Endothelial cell of umbilical vein (primary cell): ENCODE data around the gene LRRC8A. TPM values are rescaled to one million over a fixed set of nuclear protein-coding genes. Genes with fewer than 3 reads are reported as not detected.

Experiments used
- BruUV-seq: library from RNA; stranded (reverse); fragments of 400-500 nt; replicated peaks from 2 replicates; lab custom pipeline; 2021; lab: Mats Ljungman, UMichigan
- CTCF ChIA-PET: fragments of 300-600, 350-600 bp; sonication (Branson Sonifier 250); formaldehyde crosslinking; loops from one replicate; lab custom pipeline; 2021; ENCODE audit warnings: antibody characterized with exemption, inconsistent platforms; lab: Charles Lee
- POLR2A ChIA-PET: fragments of 300-600, 350-600 bp; sonication (Branson Sonifier 250); formaldehyde crosslinking; loops from one replicate; lab custom pipeline; 2021; ENCODE audit warnings: antibody characterized with exemption, inconsistent platforms; lab: Charles Lee
- DNase-seq: peaks from one replicate; pipeline ENCODE4 v3.0.0-alpha.2; 2011; ENCODE audit warnings: low read depth, low spot score
- FAIRE-seq: peaks from 2 replicates; lab custom pipeline; 2011; peaks lifted over from hg19 to GRCh38; lab: Jason Lieb, UNC
- H2AFZ ChIP-seq: 2 replicates; pipeline ENCODE4 v1.6.0; 2012; ENCODE audit warnings: low read depth, low read length, control low read depth, inconsistent platforms
- H3K27ac ChIP-seq: 2 replicates; pipeline ENCODE4 v1.5.1; 2011; ENCODE audit warnings: low read depth, mild to moderate bottlenecking, control low read depth, low read length, moderate library complexity; ENCODE audit not compliant: insufficient read depth
- H3K27me3 ChIP-seq, 2 experiments: 2 replicates each; pipeline versions ENCODE4 v1.6.0 to v1.6.1; 2011; ENCODE audit warnings: low read length in 2 of 2, mixed read lengths in 1 of 2; ENCODE audit not compliant: control insufficient read depth in 2 of 2, insufficient read depth in 2 of 2
- H3K36me3 ChIP-seq, 2 experiments: 2 replicates in 1 of 2; 3 replicates in 1 of 2; pipeline ENCODE4 v1.5.1; 2011; ENCODE audit warnings: low read length in 2 of 2, mild to moderate bottlenecking in 1 of 2, moderate library complexity in 1 of 2; ENCODE audit not compliant: control insufficient read depth in 2 of 2, insufficient read depth in 2 of 2; ENCODE audit errors: extremely low read depth in 1 of 2
- H3K4me1 ChIP-seq: 3 replicates; pipeline ENCODE4 v1.5.1; 2011; ENCODE audit warnings: mild to moderate bottlenecking, low read length; ENCODE audit not compliant: control insufficient read depth, insufficient read depth; ENCODE audit errors: extremely low read depth
- H3K4me2 ChIP-seq: 2 replicates; pipeline ENCODE4 v1.6.1; 2011; ENCODE audit warnings: low read length, control low read depth, mixed read lengths; ENCODE audit not compliant: insufficient read depth
- H3K4me3 ChIP-seq, 3 experiments: fragments of 200-600 bp in 1 of 3; sonication (generic), shearing (Covaris generic) in 1 of 3; replicated peaks in 1 of 3; 2 replicates each; pipeline ENCODE4 v1.5.1; 2011 to 2016; ENCODE audit warnings: control low read depth in 3 of 3, low read length in 3 of 3, mild to moderate bottlenecking in 2 of 3, inconsistent platforms in 1 of 3, low read depth in 1 of 3, moderate library complexity in 1 of 3; ENCODE audit not compliant: insufficient read depth in 1 of 3
- H3K79me2 ChIP-seq: 2 replicates; pipeline ENCODE4 v1.6.0; 2012; ENCODE audit warnings: low read length, inconsistent platforms; ENCODE audit not compliant: control insufficient read depth, insufficient read depth
- H3K9ac ChIP-seq: replicated peaks from 2 replicates; pipeline ENCODE3; 2011; ENCODE audit warnings: low read length, control low read depth; ENCODE audit not compliant: insufficient read depth; ENCODE audit errors: extremely low read depth
- H3K9me1 ChIP-seq: replicated peaks from 3 replicates; pipeline ENCODE4 v1.6.0; 2011; ENCODE audit warnings: mild to moderate bottlenecking, low read length; ENCODE audit not compliant: control insufficient read depth, insufficient read depth; ENCODE audit errors: extremely low read depth
- H3K9me3 ChIP-seq: replicated peaks from 2 replicates; pipeline ENCODE4 v1.5.1; 2012; ENCODE audit warnings: low read length, inconsistent platforms; ENCODE audit not compliant: control insufficient read depth, insufficient read depth
- H4K20me1 ChIP-seq: replicated peaks from 2 replicates; pipeline ENCODE3; 2011; ENCODE audit warnings: mild to moderate bottlenecking, low read length; ENCODE audit not compliant: control insufficient read depth, insufficient read depth; ENCODE audit errors: extremely low read depth
- EZH2 ChIP-seq: IDR thresholded peaks from 2 replicates; pipeline ENCODE4 v1.6.1; 2012; ENCODE audit warnings: borderline replicate concordance, low read depth, mild to moderate bottlenecking, moderate library complexity, low read length, inconsistent platforms; ENCODE audit not compliant: severe bottlenecking
- GATA2 ChIP-seq: IDR thresholded peaks from 2 replicates; pipeline ENCODE4 v1.7.0; 2011; ENCODE audit warnings: low read depth, mild to moderate bottlenecking, moderate library complexity, mixed read lengths, low read length; ENCODE audit not compliant: insufficient read length, insufficient read depth
- MAX ChIP-seq: IDR thresholded peaks from 2 replicates; pipeline ENCODE4 v1.6.1; 2011; ENCODE audit not compliant: insufficient read depth, insufficient read length
- MYC ChIP-seq: IDR thresholded peaks from one replicate; pipeline ENCODE4 v1.6.1; 2011; ENCODE audit warnings: mild to moderate bottlenecking, low read depth, low read length
- dilution Hi-C: fragments of 300-500 bp; cut with MboI; formaldehyde crosslinking; loops from one replicate; pipeline ENCODE4 v1.15.0; 2019; ENCODE audit warnings: low sequenced_read_pairs; ENCODE audit not compliant: extremely low pct_ligation_motif_present
- intact Hi-C: fragments of 100-400 bp; cut with micrococcal nuclease; formaldehyde crosslinking; loops from one replicate; pipeline ENCODE4 v1.10.0; 2022
- polyA plus RNA-seq, 4 experiments: library from polyadenylated mRNA; depleted of rRNA in 3 of 4; stranded (reverse) in 3 of 4; unstranded in 1 of 4; fragments of >200 nt; gene quantifications; 2 replicates each; pipeline versions ENCODE4 v1.2.1 to v1.2.3, GENCODE V29; 2011 to 2012; ENCODE audit warnings: missing spikeins in 1 of 4
- total RNA-seq: library from RNA; stranded (reverse); gene quantifications from 2 replicates; pipeline ENCODE4 v1.2.3, GENCODE V29; 2021
- TF ChIP-seq, protein P1 (sequence below), 2 donors: IDR thresholded peaks; 1 replicate in 1 of 2; 2 replicates in 1 of 2; pipeline ENCODE4 v1.5.1; 2011; ENCODE audit warnings: low read length in 2 of 2, mild to moderate bottlenecking in 2 of 2, moderate library complexity in 2 of 2, control low read depth in 1 of 2, inconsistent platforms in 1 of 2, low read depth in 1 of 2; ENCODE audit not compliant: insufficient read depth in 1 of 2; ENCODE audit errors: extremely low read depth in 1 of 2

LRRC8A gene
- total and polyA plus RNA-seq, 2 donors (not counting 3 experiments of a cell fraction or from before 2014, with no cell fraction given): 99.6 to 129 TPM

- H3K4me1 ChIP-seq: no peaks in the 10 kb centered on the region
- H3K36me3 ChIP-seq: no peaks in the 10 kb centered on the region
- H3K4me3 ChIP-seq: no peak overlapping the region
- no peaks in the 10 kb centered on the region for H3K9me1 ChIP-seq
- H3K9me3 ChIP-seq: no peaks in the 10 kb centered on the region
- dilution Hi-C loops (no loop called here), intact Hi-C loops (loop anchor here (1.0 to 5.0 kb wide), 4 partner anchors 46 to 195 kb away; partner anchors contain the start of genes ENDOG, KYAT1 and LRRC8A)
- BruUV-seq: no TSS peak
- peak; percentile 49 for FAIRE-seq
- ChIA-PET POLR2A (no interaction called here), CTCF (interaction anchor here (0.7 to 7.2 kb wide), 27 partner anchors 8 to 195 kb away, joined by 3 to 146 read pairs (median 4); partner anchors contain the start of genes ENDOG, KYAT1, LRRC8A and SH3GLB2)
- no peak overlapping the region for H3K27ac ChIP-seq
- TF ChIP-seq, protein P1, sequence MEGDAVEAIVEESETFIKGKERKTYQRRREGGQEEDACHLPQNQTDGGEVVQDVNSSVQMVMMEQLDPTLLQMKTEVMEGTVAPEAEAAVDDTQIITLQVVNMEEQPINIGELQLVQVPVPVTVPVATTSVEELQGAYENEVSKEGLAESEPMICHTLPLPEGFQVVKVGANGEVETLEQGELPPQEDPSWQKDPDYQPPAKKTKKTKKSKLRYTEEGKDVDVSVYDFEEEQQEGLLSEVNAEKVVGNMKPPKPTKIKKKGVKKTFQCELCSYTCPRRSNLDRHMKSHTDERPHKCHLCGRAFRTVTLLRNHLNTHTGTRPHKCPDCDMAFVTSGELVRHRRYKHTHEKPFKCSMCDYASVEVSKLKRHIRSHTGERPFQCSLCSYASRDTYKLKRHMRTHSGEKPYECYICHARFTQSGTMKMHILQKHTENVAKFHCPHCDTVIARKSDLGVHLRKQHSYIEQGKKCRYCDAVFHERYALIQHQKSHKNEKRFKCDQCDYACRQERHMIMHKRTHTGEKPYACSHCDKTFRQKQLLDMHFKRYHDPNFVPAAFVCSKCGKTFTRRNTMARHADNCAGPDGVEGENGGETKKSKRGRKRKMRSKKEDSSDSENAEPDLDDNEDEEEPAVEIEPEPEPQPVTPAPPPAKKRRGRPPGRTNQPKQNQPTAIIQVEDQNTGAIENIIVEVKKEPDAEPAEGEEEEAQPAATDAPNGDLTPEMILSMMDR (IDR thresholded peaks at IDR 0.05; ENCODE audit: extremely low read depth in 1 of 2, insufficient read depth in 1 of 2, low read depth in 1 of 2, low read length in 2 of 2): peak; percentile 74 to 79
- no peak for TF ChIP-seq MAX
- no peak for TF ChIP-seq MYC
- no peak for TF ChIP-seq EZH2
- TF ChIP-seq GATA2: no peak
- H3K79me2 ChIP-seq: no peaks in the 10 kb centered on the region
- no peak overlapping the region for H3K4me2 ChIP-seq
- no peaks in the 10 kb centered on the region for H3K27me3 ChIP-seq
- DNase-seq: peak; percentile 65
- H2AFZ ChIP-seq: no peak overlapping the region
- H3K9ac ChIP-seq: no peak overlapping the region
- H4K20me1 ChIP-seq: no peaks in the 10 kb centered on the region
Observed at GRCh38 chr9:128927731-128928411, 45.9 kb downstream of the LRRC8A start.
